Right ventricle myocardium inferior (tissue), 1 donor: Measurements from ENCODE around the gene CCDC9B. TPM values are rescaled to one million over a fixed set of nuclear protein-coding genes. Genes with fewer than 3 reads are reported as not detected.

Experiments used
- ATAC-seq: fragments of 200-7000 bp; cut with Tn5 transposase; one replicate; pipeline ENCODE4 v1.9.1; 2020; ENCODE audit warnings: mild to moderate bottlenecking, moderate library complexity
- DNase-seq: peaks from one replicate; pipeline ENCODE4 v3.0.0; 2021; ENCODE audit errors: missing footprints
- intact Hi-C: fragments of 100-400 bp; cut with DNase I; formaldehyde crosslinking; loops from one replicate; pipeline ENCODE4 v1.11.0; 2022
- total RNA-seq: library from RNA; stranded (reverse); fragmentation: NEBNext Ultra II Directional; extraction: Animal tissue kit (Norgen Biotek cat#: 25700); gene quantifications from one replicate; pipeline ENCODE4 v1.2.1, GENCODE V29; 2021
- donor health status: DM: no; HTN: yes; CAD: no; lungs with severe emphysema.

CCDC9B gene
- total RNA-seq, 1 donor from 2014 or later = 162 TPM

DNA sequence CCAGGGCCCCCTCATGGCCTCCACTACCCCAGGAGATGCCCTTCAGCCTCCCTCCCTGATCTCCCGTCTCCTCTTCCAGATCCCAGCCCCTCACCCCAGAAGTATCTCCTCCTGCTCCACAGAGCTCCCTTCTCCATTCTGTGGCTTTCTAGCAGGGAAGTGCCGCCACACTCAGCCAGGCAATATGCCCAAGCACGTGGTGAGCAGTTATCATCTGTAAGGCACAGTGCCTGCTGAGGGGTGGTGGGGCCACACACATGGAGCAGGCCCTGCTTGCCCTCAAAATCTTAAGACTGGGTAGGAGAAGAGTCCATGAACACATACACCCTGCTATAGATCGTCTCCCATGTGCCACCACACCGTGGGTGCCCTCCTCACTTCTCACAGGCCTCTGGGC lies 7.7 kb upstream of the CCDC9B start:
- intact Hi-C loops = no loop called here
- no peak for DNase-seq
- no peak for ATAC-seq

DNA sequence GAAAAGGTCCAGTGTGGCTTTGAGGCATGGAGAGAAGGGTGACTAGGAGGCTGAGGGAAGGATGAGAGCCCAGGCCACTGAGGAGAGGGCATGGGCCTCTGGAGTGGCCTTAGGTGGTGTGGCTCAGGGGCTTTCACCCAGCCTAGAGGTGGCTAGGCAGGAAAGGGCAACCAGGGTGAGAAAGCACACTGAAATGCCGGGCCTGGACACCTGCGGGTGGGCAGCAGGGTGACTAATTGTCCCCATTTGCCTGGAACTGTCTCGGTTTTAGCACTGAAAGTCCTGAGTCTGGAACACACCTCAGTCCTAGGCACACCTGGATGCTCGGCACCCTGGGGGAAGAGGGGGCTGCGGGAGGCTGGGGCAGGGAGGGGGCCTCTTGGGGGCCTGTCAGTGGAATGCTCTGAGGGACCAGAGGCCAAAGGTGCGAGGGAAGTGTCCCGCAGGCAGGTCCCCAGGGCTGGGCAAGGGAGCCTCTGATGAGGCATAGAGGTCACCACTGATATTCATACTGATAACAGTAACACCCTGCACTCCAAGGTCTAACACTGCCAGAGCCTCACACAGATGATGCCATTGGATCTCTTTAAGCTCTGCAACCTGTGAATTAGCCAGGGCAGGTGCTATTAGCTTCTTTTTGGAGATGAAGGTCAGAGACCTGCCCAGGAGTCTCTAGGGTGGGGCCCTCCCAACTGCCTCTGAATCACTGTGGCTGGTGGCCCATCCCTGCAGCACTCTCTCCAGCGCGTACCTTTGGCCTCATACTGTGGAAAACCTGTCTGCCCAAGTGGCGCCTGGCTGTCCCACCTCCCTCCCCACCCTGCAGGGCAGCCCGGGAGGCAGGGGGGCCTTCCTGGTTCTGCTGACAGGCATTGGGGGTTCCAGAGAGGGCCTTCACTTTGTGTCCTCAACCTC lies 7.1 kb upstream of the CCDC9B start:
- intact Hi-C loops = no loop called here
- ATAC-seq (no peak), DNase-seq (no peak)

GRCh38 chr15:40346579-40347558 lies 6.1 kb upstream of the CCDC9B start:
- intact Hi-C loops = no loop called here
- DNase-seq (no peak), ATAC-seq (no peak)

DNA sequence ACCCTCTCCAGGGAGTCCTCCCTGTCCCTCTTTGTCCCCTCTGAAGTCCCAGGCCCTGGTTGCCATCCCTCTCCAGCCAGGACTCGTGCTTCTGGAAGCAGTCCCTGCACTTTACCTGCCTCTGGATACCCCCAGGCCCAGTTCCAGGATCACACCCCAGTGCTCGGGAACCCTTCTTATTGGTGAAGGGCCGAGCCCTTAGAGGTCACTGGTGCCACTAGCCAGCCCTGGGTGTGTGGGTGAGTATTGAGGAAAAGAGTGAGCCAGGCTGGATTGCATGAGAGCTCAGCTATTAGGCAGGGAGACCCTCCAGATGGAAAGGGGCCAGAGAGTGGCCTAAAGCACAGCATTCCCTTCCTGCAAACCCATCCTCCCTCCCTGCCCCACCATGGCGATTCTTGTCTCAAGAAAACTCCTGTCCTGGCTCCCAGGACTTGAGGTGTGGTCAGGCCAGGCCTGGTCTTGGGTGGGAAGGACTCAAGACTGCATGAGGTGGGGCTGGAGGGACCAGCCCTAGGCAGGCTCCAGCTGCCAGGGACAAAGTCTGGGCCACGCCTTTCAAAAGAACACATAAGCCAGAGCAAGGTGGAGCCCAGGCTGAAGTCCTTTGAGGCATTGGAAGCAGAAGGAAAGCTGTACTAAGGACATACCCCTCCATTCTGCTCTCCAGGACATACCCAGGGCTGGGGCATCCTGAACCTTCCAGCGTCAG lies 5.3 kb upstream of the CCDC9B start:
- ATAC-seq (no peak), DNase-seq (no peak)
- intact Hi-C loops = no loop called here

GRCh38 chr15:40345225-40345866 lies 4.6 kb upstream of the CCDC9B start:
- intact Hi-C loops = no loop called here
- DNase-seq (no peak), ATAC-seq (no peak)

DNA sequence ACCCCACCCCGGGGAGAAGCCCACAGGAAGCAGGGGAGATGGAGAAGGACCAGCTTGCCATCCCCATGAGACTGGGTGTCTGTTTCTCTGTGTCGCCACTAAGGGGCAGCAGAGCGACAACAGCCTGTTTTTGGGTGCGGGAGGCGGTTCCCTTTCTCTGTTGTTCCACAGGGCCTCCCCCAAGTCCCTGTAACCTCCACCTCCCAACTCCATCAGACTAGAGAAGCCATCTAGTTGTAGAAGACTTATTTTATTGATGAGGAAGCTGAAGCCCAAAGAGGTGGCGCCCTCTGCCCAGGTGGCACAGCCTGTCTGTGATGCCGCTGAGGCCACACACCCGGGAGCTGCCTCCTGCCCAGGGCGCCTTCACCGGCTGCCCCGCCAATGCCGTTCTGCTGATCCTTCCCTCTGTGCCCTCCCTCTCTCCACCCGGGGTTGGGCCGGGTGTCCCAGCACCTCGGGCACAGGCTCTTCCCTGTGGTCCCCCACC lies 3.9 kb upstream of the CCDC9B start:
- ATAC-seq (no peak), DNase-seq (no peak)
- intact Hi-C loops = no loop called here

- no peak for ATAC-seq
These were observed 3.5 kb upstream of the CCDC9B start for GRCh38 chr15:40344217-40344616.

DNA sequence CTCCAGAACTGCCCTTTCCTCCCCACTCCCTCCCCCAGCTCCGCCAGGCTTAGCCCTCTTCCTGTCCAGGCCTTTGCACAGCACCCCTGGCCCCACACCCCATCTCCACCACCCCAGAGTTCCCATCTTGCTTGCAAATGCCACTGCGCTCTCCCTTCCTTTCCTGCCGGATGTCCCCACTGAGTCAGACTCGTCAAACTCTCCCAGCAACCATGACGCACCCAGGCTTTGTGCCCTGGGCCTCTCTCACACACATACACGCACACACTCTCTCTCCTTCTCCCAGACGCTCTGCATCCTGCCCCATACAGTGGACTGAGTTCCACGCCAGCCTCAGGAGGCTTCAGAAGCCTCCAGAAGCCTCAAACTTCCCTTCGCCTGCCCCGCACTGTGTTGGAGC lies 2.8 kb upstream of the CCDC9B start:
- intact Hi-C loops = no loop called here
- no peak for DNase-seq

More at GRCh38 chr15:40344217-40344616, 3.5 kb upstream of the CCDC9B start:
- intact Hi-C loops = no loop called here
- no peak for DNase-seq

GRCh38 chr15:40342416-40343320 lies 1.9 kb upstream of the CCDC9B start:
- intact Hi-C loops = no loop called here
- ATAC-seq (no peak), DNase-seq (no peak)

More for the DNA sequence above, 2.8 kb upstream of the CCDC9B start:
- ATAC-seq = no peak

DNA sequence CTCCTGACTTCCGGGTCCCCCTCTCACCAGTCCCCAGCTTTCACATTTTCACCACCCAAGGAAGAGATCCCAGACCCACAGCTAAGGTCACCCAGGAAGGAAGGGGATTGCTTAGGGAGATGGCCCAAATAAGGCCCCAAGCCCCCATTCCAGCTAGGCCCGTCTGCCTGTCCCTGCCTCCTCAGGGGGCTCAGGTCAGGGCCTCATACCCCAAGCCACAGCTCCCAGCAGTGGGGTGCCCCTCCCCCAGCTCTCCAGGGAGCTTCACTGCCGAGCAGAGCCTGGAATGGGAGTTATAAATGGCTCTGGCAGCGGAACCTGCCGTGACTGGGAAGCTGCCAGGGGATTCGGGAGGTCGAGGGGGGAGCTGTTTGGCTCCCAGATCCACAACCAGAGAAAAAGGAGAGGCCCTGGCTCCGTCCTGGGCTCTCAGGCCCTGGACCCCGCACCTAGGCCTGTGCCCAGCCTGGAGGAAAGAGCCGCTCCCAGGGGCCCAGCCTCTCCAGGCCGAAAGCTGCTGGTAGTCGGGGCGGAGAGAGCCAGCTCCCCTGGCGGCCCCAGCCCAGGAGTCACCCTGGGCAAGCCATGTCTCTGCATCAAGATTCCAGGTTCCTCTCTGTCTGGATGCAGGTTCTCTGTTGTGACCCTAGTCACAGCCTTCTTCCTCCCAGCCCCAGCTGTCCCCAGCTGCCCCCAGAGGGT lies 550 bp downstream of the CCDC9B start:
- intact Hi-C loops = loop anchor here (1.0 to 2.0 kb wide), 2 partner anchors 17 to 81 kb away; partner anchors contain the start of gene INAFM2
- DNase-seq (peak; percentile 91), ATAC-seq (peak; percentile 71)

GRCh38 chr15:40339621-40339945 lies 1.2 kb downstream of the CCDC9B start:
- ATAC-seq (peak; percentile 9), DNase-seq (no peak)
- intact Hi-C loops = loop anchor here (2.0 to 10.0 kb wide), 2 partner anchors 27 to 235 kb away; partner anchors contain the start of gene BMF

- ATAC-seq (peak; percentile 29), DNase-seq (no peak)
- intact Hi-C loops = loop anchor here (2.0 to 10.0 kb wide), 2 partner anchors 28 to 234 kb away; partner anchors contain the start of gene BMF
These were observed 1.7 kb downstream of the CCDC9B start for GRCh38 chr15:40338921-40339620.

GRCh38 chr15:40338041-40338657 lies 2.6 kb downstream of the CCDC9B start:
- DNase-seq (peak; percentile 89), ATAC-seq (no peak)
- intact Hi-C loops = loop anchor here (2.0 to 10.0 kb wide), 2 partner anchors 29 to 233 kb away; partner anchors contain the start of gene BMF

DNA sequence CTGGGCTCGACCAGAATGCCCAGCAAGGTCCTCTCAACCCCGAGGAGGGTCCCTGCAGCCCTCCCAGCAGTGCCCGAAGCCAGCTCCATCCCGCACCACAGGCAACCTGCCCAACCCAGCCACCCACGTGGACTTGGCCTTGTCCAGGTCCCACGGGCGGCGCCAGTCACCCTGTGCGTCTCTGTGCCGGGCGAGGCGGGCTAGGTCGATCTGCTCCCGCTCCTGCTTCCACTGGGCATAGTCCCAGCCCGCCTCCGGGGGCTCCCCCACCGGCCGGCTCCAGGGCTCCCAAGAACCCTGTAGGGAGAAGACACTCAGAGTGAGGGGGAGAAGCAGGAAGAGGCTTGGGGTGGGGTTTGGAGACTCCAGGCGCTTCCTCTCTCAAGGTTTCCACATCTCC lies 3.1 kb downstream of the CCDC9B start:
- no peak for DNase-seq

GRCh38 chr15:40336744-40337122 lies 4.0 kb downstream of the CCDC9B start:
- intact Hi-C loops = loop anchor here (10.0 kb wide), 1 partner anchor 232 kb away; the partner anchor contains the start of gene BMF
- ATAC-seq (no peak), DNase-seq (no peak)

More for the DNA sequence above, 3.1 kb downstream of the CCDC9B start:
- intact Hi-C loops = loop anchor here (10.0 kb wide), 1 partner anchor 233 kb away; the partner anchor contains the start of gene BMF
- ATAC-seq = no peak
